ENCODE results near the gene IRF8.

DNA sequence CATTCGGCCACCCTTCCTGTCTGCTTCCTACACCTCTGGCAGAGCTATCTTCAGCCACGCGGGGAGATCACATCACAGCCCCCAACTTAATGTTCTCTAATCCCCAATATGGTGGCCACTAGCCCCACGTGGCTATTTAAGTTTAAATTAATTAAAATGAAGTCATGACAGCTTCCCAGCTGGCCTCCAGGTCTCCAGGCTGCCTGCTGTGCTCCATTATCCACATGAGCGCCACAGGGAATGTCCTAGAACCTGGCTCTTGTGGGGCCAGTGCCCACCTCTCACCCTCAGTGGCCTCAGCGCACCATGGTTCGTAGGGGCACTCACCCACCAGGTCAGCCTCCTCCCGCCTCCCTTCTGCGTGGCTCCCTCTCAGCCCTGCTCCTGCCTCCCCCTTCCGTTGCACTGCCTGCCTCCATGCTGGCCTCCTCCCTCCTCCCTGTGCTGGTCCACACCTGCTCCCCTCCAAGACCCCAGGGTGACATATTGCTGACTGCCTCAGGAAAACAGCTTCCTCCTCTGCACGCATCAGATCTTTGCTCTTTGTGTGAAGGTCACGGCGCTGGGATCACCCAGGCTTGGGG lies 47.7 kb downstream of the IRF8 start:
- TF ChIP-seq, protein P1, sequence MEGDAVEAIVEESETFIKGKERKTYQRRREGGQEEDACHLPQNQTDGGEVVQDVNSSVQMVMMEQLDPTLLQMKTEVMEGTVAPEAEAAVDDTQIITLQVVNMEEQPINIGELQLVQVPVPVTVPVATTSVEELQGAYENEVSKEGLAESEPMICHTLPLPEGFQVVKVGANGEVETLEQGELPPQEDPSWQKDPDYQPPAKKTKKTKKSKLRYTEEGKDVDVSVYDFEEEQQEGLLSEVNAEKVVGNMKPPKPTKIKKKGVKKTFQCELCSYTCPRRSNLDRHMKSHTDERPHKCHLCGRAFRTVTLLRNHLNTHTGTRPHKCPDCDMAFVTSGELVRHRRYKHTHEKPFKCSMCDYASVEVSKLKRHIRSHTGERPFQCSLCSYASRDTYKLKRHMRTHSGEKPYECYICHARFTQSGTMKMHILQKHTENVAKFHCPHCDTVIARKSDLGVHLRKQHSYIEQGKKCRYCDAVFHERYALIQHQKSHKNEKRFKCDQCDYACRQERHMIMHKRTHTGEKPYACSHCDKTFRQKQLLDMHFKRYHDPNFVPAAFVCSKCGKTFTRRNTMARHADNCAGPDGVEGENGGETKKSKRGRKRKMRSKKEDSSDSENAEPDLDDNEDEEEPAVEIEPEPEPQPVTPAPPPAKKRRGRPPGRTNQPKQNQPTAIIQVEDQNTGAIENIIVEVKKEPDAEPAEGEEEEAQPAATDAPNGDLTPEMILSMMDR (IDR thresholded peaks at IDR 0.05), result no peak
- no peak for TF ChIP-seq POLR2A (IDR thresholded peaks at IDR 0.05)
